SK-N-SH treated with all-trans-retinoic acid at 6 μM for 48 hours (cell line): ENCODE results near the gene TRIM15.
"Not testable (repeated sequence)": the region's sequence is repeated elsewhere in the genome, so short reads cannot be mapped to it uniquely, and the experiment has no call there.

Experiments
- ATAC-seq: fragments of 200-7000 bp; cut with Tn5 transposase; 3 replicates; pipeline ENCODE4 v1.9.1; 2020; ENCODE audit warnings: mild to moderate bottlenecking, moderate library complexity
- ARNTL ChIP-seq: fragments of 450-650 bp; formaldehyde crosslinking; IDR thresholded peaks from 2 replicates; pipeline ENCODE4 v1.5.0; 2020; ENCODE audit warnings: low read depth, mild to moderate bottlenecking, moderate library complexity, borderline replicate concordance
- BACH2 ChIP-seq: fragments of 250-450 bp; sonication (Bioruptor Pico); IDR thresholded peaks from 2 replicates; pipeline ENCODE4 v1.9.0; 2021; ENCODE audit warnings: mild to moderate bottlenecking, borderline replicate concordance
- CSDC2 ChIP-seq: fragments of 250-450 bp; sonication (Bioruptor Pico); IDR thresholded peaks from 2 replicates; pipeline ENCODE4 v1.5.0; 2020; ENCODE audit warnings: mild to moderate bottlenecking, moderate library complexity
- ESRRG ChIP-seq: fragments of 250-450 bp; sonication (Bioruptor Pico); IDR thresholded peaks from 2 replicates; pipeline ENCODE4 v1.6.1; 2021; ENCODE audit warnings: mild to moderate bottlenecking
- GLIS3 ChIP-seq: fragments of 250-450 bp; sonication (Bioruptor Pico); IDR thresholded peaks from 2 replicates; pipeline ENCODE4 v1.5.0; 2020; ENCODE audit warnings: mild to moderate bottlenecking, moderate library complexity
- ISL1 ChIP-seq: fragments of 250-450 bp; sonication (Bioruptor Pico); IDR thresholded peaks from 2 replicates; pipeline ENCODE4 v2.1.2; 2022; ENCODE audit warnings: mild to moderate bottlenecking, moderate library complexity
- PPARA ChIP-seq: fragments of 250-450 bp; sonication (Bioruptor Pico); IDR thresholded peaks from 2 replicates; pipeline ENCODE4 v1.5.0; 2020; ENCODE audit warnings: mild to moderate bottlenecking, borderline replicate concordance
- RARB ChIP-seq: fragments of 250-450 bp; sonication (Bioruptor Pico); IDR thresholded peaks from 2 replicates; pipeline ENCODE4 v1.8.0; 2021; ENCODE audit warnings: mild to moderate bottlenecking, moderate library complexity
- SNAI2 ChIP-seq: fragments of 250-450 bp; sonication (Bioruptor Pico); IDR thresholded peaks from 2 replicates; pipeline ENCODE4 v1.5.0; 2020; ENCODE audit warnings: mild to moderate bottlenecking, moderate library complexity
- TCF4 ChIP-seq: fragments of 250-450 bp; sonication (Bioruptor Pico); IDR thresholded peaks from 2 replicates; pipeline ENCODE4 v1.8.0; 2021; ENCODE audit warnings: mild to moderate bottlenecking, moderate library complexity, borderline replicate concordance
- TOX ChIP-seq: fragments of 250-450 bp; sonication (Bioruptor Pico); IDR thresholded peaks from 2 replicates; pipeline ENCODE4 v1.8.0; 2021; ENCODE audit warnings: mild to moderate bottlenecking, moderate library complexity, borderline replicate concordance
- ZFP3 ChIP-seq: fragments of 250-450 bp; sonication (Bioruptor Pico); IDR thresholded peaks from 2 replicates; pipeline ENCODE4 v1.5.0; 2020; ENCODE audit warnings: mild to moderate bottlenecking, moderate library complexity
- ZFP30 ChIP-seq: fragments of 450-650 bp; formaldehyde crosslinking; IDR thresholded peaks from 2 replicates; pipeline ENCODE4 v1.5.0; 2022; ENCODE audit warnings: mild to moderate bottlenecking, moderate library complexity
- ZNF565 ChIP-seq: fragments of 450-650 bp; formaldehyde crosslinking; conservative IDR thresholded peaks from 2 replicates; pipeline ENCODE4 v1.5.0; 2020; ENCODE audit warnings: low read depth, mild to moderate bottlenecking, moderate library complexity
- ZNF70 ChIP-seq: fragments of 450-650 bp; formaldehyde crosslinking; IDR thresholded peaks from 2 replicates; pipeline ENCODE4 v1.5.0; 2020; ENCODE audit warnings: mild to moderate bottlenecking, moderate library complexity
- ZNF8 ChIP-seq: fragments of 450-650 bp; formaldehyde crosslinking; IDR thresholded peaks from 2 replicates; pipeline ENCODE4 v1.5.0; 2020; ENCODE audit warnings: mild to moderate bottlenecking, moderate library complexity
- TF ChIP-seq, protein P1 (sequence below): fragments of 250-450 bp; sonication (Bioruptor Pico); IDR thresholded peaks from 2 replicates; pipeline ENCODE4 v1.8.0; 2021; ENCODE audit warnings: low read depth, mild to moderate bottlenecking, moderate library complexity, borderline replicate concordance
- TF ChIP-seq, protein P2 (sequence below): fragments of 250-450 bp; sonication (Bioruptor Pico); IDR thresholded peaks from 2 replicates; pipeline ENCODE4 v1.8.0; 2020; ENCODE audit warnings: mild to moderate bottlenecking, moderate library complexity, borderline replicate concordance
- TF ChIP-seq, protein P3 (sequence below): fragments of 250-450 bp; sonication (Bioruptor Pico); IDR thresholded peaks from 2 replicates; pipeline ENCODE4 v1.5.1; 2020; ENCODE audit warnings: low read depth, mild to moderate bottlenecking, moderate library complexity
- TF ChIP-seq, protein P4 (sequence below): fragments of 250-450 bp; sonication (Bioruptor Pico); IDR thresholded peaks from 2 replicates; pipeline ENCODE4 v1.5.1; 2021; ENCODE audit warnings: mild to moderate bottlenecking, moderate library complexity

The TRIM15 gene

DNA sequence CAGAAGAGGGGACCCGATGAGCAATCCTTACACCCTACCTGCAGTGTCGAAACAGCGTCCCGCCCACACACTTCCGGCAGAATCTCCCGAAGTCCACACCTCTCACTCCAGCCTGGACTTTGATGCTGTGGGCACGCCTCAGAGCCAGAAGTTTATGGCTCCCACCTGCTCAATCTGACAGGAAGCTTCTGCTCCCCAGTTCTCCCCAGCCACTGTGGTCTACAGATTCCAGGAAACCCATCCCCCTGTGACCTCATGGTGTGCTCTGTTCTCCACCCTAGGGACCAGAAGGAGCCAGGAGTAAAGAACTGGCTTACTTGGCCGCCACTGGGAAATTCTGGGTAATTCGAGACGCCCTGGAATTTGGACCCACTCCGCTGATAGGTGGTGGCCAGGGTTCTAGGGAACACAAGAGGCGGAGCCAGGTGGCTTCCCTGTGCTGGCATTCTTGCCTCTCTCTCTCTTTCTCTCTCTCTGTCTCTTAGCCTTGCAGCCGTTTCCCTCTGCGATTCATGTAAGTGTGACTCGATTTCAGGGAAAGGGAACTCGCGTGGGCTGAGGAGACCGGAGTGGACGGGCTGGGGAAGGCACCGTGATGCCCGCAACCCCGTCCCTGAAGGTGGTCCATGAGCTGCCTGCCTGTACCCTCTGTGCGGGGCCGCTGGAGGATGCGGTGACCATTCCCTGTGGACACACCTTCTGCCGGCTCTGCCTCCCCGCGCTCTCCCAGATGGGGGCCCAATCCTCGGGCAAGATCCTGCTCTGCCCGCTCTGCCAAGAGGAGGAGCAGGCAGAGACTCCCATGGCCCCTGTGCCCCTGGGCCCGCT is at the start of gene TRIM15:
Gene TRIM15 (plus strand): TSS at position 457 of the 828 bp plus-strand sequence. CDS start 139 bp downstream, at position 596.
- peak; percentile 54 for ATAC-seq
- TF ChIP-seq TCF4 (CRISPR knock-in tag) (no peak), TOX (CRISPR knock-in tag) (no peak), ZNF8 (no peak), RARB (CRISPR knock-in tag) (no peak), ESRRG (CRISPR knock-in tag) (no peak), GLIS3 (CRISPR knock-in tag) (no peak), BACH2 (CRISPR knock-in tag) (no peak), ISL1 (CRISPR knock-in tag) (no peak), ZFP30 (CRISPR knock-in tag) (no peak), PPARA (CRISPR knock-in tag) (no peak), ZNF565 (CRISPR knock-in tag) (no peak), SNAI2 (CRISPR knock-in tag) (no peak), CSDC2 (CRISPR knock-in tag) (no peak), ZFP3 (CRISPR knock-in tag) (no peak)
- TF ChIP-seq, protein P1, sequence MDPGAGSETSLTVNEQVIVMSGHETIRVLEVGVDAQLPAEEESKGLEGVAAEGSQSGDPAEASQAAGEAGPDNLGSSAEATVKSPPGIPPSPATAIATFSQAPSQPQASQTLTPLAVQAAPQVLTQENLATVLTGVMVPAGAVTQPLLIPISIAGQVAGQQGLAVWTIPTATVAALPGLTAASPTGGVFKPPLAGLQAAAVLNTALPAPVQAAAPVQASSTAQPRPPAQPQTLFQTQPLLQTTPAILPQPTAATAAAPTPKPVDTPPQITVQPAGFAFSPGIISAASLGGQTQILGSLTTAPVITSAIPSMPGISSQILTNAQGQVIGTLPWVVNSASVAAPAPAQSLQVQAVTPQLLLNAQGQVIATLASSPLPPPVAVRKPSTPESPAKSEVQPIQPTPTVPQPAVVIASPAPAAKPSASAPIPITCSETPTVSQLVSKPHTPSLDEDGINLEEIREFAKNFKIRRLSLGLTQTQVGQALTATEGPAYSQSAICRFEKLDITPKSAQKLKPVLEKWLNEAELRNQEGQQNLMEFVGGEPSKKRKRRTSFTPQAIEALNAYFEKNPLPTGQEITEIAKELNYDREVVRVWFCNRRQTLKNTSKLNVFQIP = no peak
- TF ChIP-seq, protein P2, sequence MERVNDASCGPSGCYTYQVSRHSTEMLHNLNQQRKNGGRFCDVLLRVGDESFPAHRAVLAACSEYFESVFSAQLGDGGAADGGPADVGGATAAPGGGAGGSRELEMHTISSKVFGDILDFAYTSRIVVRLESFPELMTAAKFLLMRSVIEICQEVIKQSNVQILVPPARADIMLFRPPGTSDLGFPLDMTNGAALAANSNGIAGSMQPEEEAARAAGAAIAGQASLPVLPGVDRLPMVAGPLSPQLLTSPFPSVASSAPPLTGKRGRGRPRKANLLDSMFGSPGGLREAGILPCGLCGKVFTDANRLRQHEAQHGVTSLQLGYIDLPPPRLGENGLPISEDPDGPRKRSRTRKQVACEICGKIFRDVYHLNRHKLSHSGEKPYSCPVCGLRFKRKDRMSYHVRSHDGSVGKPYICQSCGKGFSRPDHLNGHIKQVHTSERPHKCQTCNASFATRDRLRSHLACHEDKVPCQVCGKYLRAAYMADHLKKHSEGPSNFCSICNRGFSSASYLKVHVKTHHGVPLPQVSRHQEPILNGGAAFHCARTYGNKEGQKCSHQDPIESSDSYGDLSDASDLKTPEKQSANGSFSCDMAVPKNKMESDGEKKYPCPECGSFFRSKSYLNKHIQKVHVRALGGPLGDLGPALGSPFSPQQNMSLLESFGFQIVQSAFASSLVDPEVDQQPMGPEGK (CRISPR knock-in tag) = no peak
- TF ChIP-seq, protein P3, sequence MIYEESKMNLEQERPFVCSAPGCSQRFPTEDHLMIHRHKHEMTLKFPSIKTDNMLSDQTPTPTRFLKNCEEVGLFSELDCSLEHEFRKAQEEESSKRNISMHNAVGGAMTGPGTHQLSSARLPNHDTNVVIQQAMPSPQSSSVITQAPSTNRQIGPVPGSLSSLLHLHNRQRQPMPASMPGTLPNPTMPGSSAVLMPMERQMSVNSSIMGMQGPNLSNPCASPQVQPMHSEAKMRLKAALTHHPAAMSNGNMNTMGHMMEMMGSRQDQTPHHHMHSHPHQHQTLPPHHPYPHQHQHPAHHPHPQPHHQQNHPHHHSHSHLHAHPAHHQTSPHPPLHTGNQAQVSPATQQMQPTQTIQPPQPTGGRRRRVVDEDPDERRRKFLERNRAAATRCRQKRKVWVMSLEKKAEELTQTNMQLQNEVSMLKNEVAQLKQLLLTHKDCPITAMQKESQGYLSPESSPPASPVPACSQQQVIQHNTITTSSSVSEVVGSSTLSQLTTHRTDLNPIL = no peak

DNA sequence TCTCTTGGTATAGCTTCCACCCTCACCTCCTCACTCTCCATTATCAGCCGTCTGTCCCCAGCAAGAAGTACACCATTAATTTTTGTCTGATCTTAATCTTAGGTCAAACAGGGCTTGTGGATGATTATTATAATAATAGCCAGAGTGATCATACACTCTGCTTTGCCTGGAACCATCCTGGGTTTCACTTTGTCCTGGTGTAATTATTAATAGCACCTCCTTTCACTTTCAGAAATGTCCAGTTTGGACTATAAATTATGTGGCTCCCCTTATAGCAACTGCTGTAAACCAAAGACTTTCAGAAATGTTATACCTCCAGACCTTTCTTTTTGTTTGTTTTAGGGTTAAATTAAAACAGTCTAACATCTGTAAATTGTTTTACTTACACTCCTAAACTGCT is 49.5 kb upstream of the TRIM15 start:
- TF ChIP-seq, protein P4, sequence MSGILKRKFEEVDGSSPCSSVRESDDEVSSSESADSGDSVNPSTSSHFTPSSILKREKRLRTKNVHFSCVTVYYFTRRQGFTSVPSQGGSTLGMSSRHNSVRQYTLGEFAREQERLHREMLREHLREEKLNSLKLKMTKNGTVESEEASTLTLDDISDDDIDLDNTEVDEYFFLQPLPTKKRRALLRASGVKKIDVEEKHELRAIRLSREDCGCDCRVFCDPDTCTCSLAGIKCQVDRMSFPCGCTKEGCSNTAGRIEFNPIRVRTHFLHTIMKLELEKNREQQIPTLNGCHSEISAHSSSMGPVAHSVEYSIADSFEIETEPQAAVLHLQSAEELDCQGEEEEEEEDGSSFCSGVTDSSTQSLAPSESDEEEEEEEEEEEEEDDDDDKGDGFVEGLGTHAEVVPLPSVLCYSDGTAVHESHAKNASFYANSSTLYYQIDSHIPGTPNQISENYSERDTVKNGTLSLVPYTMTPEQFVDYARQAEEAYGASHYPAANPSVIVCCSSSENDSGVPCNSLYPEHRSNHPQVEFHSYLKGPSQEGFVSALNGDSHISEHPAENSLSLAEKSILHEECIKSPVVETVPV = no peak
- TF ChIP-seq ZNF8 = no peak
- TF ChIP-seq ZNF565 (CRISPR knock-in tag) = no peak
- TF ChIP-seq ESRRG (CRISPR knock-in tag) = no peak
- TF ChIP-seq PPARA (CRISPR knock-in tag) = no peak
- no peak for TF ChIP-seq SNAI2 (CRISPR knock-in tag)
- TF ChIP-seq ISL1 (CRISPR knock-in tag) = no peak
- TF ChIP-seq, protein P2 (CRISPR knock-in tag) = no peak
- TF ChIP-seq GLIS3 (CRISPR knock-in tag) = no peak
- no peak for ATAC-seq

DNA sequence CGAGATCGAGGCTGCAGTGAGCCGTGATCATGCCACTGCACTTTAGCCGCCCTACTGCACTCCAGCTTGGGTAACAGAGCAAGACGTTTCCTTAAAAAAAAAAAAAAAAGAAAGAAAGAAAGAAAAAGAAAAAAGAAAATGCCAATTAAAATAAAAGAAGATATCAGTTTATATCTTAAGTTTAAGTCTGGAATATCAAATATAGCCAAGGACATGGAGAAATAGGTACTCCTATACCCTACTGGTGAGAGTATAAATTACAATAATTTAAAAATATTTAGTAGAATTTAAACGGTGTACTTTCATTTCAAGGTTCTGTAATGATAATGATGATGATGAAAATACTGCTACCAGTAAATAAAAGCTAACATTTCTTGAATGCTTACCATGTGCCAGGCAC is 46.6 kb upstream of the TRIM15 start:
- peak; percentile 57; the same call in 2 of the 3 replicates for ATAC-seq
- TF ChIP-seq TOX (CRISPR knock-in tag) = no peak
- TF ChIP-seq ZNF70 = no peak
- TF ChIP-seq ZFP3 (CRISPR knock-in tag) = no peak
- no peak for TF ChIP-seq ARNTL
- no peak for TF ChIP-seq ZNF8
- no peak for TF ChIP-seq ISL1 (CRISPR knock-in tag)

DNA sequence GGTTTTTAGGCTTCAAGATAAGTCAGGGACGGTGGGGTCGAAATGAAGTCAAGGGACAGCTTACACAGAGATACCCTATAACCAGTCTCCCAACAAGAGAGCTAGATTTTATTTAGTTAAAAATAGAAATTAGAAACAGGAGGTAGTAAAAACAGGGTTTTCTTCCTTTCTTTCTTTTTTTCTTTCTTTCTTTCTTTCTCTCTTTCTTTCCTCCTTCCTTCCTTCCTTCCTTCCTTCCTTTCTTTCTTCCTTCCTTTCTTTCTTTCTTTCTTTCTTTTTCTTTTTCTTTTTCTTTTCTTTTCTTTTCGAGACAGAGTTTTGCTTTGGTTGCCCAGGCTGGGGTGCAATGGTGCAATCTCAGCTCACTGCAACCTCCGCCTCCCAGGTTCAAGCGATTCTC is 44.7 kb upstream of the TRIM15 start:
- not testable (repeated sequence) for ATAC-seq
